ENCODE measurements around the gene TSR1.

The TSR1 gene

GRCh38 chr17:2336215-2336851 is at the start of gene TSR1:
TSR1 (minus strand) TSS chr17:2336457; CDS start chr17:2336427, 30 bp downstream.
- DNase-seq = peak; percentile 31 to 95 (median 85)

GRCh38 chr17:2385240-2386210 is 49.3 kb upstream of the TSR1 start:
- DNase-seq = no peak

GRCh38 chr17:2384439-2385127 is 48.3 kb upstream of the TSR1 start:
- no peak for DNase-seq

DNA sequence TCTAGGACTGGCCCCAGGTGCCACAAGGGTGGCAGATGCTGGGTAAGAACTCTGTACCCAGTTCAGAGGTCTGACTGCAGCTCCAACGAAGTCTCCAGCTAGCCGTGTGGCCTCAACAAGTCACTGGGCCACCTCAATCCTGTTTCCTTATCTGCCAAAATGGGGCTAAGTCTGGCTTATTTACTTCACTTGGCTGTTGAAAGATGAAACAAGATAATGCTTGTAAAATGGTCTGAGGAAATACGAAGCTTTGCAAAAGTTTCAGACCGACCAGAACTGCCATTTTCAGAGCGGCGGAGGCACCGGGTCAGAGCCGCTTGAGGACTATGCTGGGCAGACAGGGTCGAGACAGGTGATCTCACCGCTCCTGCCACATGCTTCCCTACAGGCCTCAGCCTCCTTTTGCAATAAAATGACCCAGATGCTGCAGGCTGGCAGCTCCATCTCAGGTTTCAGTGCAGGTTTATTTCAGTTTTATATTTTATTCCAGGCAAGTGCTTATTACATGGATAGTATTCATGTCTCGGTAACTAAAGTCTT is 47.4 kb upstream of the TSR1 start:
- DNase-seq = no peak

GRCh38 chr17:2380950-2381649 is 44.8 kb upstream of the TSR1 start:
- no peak for DNase-seq

- DNase-seq = peak in 1 of 51 donors; percentile 7
These were observed 44.1 kb upstream of the TSR1 start for GRCh38 chr17:2380226-2380922.

- no peak for DNase-seq
These were observed 43.4 kb upstream of the TSR1 start for GRCh38 chr17:2379489-2380225.

DNA sequence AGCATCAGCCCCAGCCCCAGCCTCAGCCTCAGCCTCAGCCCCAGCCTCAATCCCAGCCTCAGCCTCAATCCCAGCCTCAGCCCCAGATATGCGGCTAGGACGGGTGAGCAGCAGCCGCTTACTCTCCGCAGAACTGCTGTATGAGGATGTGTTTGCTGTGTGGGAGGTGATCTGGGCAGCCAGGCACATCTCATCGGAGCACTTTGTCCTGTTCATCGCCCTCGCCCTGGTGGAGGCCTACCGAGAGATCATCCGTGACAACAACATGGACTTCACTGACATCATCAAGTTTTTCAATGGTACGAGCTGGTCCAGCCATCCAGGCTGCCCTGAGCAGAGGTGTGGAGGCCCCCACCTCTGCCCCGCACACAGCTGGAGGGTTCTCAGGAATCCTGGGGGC is 42.6 kb upstream of the TSR1 start:
- DNase-seq = peak in 1 of 51 donors; percentile 36

- peak in 1 of 51 donors; percentile 40 for DNase-seq
These were observed 41.4 kb upstream of the TSR1 start for GRCh38 chr17:2377659-2378058.

DNA sequence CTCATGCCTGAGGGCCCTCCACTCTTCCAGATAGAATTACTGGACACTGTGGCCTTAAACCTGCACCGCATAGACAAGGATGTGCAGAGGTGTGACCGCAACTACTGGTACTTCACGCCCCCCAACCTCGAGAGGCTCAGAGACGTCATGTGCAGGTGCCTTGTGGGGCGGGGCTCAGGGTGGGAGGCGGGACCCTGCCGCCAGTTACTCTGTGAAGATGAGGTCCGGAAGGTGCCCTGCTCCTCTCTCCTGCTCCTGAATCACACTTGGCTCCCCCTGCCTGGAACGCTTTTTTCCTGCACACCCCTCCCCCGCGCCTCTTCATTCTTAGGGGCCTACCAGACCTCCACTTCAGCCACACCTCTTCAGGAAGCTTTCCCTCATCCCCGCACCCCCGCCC is 39.9 kb upstream of the TSR1 start:
- no peak for DNase-seq

DNA sequence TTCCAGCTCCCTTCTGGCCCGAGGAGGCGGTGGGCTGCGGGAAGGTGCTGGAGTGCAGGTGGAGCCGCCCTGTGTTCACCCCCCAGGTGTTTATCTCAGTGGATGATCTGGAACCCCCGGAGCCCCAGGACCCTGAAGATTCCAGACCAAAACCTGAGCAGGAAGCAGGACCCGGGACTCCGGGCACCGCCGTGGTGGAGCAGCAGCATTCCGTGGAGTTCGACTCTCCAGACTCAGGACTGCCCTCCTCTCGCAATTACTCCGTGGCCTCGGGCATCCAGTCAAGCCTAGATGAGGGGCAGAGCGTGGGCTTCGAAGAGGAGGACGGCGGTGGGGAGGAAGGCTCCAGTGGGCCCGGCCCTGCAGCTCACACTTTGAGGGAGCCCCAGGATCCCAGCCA is 39.1 kb upstream of the TSR1 start:
- DNase-seq = no peak

- DNase-seq = no peak
These were observed 38.5 kb upstream of the TSR1 start for GRCh38 chr17:2374549-2375285.

DNA sequence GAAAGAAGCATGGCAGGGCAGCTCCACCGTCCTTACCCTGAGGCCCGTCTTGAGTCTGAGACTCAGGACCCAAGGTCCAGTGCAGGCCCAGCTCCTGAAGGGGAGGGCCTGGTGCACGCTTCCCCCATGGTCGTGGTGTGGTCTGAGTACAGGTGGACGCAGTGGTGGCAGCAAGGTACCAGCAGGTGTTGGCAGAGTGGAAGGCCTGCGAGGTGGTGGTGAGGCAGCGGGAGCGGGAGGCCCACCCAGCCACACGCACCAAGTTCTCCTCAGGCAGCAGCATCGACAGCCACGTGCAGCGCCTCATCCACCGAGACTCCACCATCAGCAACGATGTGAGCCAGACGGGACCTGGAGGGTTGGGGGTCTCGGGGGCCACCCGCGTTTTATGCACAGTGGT is 36.9 kb upstream of the TSR1 start:
- DNase-seq = no peak

DNA sequence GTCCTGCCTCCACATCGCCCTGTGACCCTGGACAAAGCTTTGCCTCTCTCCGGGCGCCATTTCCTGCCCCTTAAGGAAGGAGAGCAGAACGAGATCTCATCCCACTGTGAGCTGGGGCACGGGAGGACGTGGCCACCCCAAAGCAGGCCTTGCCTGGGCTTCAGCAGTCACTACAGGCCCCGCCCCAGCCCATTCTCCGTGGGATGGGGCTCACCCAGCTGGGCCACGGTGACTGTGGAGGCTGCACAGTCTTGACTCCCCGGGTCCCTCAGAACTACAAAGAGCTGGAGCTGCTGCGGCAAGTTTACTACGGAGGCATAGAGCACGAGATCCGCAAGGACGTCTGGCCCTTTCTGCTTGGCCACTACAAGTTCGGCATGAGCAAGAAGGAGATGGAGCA is 36.4 kb upstream of the TSR1 start:
- no peak for DNase-seq

DNA sequence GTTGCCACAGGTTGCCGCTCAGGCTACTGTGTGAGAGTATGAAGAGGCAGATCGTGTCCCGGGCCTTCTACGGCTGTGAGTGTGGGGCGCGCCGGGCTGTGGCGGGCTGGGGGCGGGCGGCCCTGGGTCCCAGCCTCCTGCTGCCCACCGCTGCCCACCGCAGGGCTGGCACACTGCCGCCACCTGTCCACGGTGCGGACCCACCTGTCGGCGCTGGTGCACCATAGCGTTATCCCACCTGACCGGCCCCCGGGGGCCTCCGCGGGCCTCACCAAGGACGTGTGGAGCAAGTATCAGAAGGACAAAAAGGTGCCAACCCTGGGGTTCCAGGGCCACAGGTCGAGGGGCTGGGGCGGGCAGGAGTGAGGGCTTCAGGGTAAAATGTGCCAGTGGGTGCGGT is 35.9 kb upstream of the TSR1 start:
- DNase-seq = no peak

DNA sequence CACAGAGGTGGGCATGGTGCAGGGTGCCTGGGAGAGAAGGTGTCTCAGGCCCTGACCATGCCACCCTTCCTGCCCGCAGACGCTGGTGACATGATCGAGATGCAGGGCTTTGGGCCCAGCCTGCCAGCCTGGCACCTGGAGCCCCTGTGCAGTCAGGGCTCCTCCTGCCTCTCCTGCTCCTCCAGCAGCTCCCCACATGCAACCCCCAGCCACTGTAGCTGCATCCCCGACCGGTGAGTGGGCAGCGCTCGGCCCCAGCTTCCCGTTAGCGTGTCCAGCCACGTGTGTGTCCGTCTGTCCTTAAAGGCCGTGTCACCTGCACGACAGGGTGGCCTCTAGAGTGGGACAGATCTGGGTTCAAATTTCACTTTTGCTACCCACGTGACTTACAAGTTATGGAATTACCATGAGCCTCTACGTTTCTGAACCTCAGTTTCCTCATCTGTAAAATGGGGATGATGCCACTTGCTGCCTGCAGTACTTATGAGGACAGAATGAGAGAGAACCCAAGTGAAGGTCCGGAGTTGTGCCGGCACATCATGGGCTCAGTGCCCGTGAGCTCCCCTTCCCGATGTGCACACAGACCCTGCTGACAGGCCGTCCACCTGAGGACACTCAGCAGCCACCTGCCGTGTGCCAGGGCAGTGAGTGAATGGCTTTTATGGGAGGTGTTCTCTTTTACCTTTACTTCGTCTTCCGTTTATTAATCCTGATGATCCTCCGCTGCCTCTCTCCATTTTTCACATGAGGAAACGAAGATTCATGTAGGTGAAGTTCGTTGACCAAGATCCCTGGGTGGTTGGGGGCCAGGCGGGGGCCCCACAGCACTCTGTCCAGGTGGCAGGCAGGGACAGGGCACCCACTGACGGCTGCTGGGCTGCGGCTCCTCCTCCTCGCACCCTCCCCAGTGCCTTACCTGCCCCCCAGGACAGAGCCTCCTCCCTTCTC is 35.2 kb upstream of the TSR1 start:
- no peak for DNase-seq

DNA sequence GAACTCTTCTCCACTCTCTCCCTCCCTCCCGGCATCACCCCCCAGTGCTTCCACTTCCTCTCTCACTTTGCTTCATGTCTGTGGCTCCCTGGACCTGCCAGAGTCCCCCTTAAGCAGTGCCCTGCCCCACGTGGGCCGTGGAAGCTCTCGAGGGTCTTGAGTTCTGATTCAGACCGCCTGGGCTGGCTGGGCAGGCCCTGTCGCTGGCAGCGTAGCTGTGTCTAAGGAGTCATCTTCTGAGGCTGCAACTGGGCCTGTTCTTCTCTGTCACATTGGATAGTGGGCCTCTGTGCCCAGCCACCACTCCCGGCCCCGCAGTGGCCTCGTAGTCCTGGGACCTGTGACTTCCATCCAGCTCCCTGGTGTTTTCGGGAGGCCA is 33.9 kb upstream of the TSR1 start:
- no peak for DNase-seq

Data from hypothalamus (tissue), 51 donors.